SIG-M5 (cell line): ENCODE measurements around the gene SUCNR1.
A peak's percentile ranks its signal among the peaks of the same experiment; 100 is the strongest.
"Not testable (repeated sequence)": the region's sequence is repeated elsewhere in the genome, so short reads cannot be mapped to it uniquely, and the experiment has no call there.

Experiments
- DNase-seq: peaks from one replicate; lab custom pipeline; 2025; lab: John Stamatoyannopoulos, UW

Gene SUCNR1

GRCh38 chr3:151900884-151901643 is 27.6 kb downstream of the SUCNR1 start:
- DNase-seq = no peak

GRCh38 chr3:151901644-151902285 is 28.3 kb downstream of the SUCNR1 start:
- DNase-seq = no peak

- no peak for DNase-seq
These were observed 30.1 kb downstream of the SUCNR1 start for GRCh38 chr3:151903501-151903991.

- DNase-seq = no peak
These were observed 32.2 kb downstream of the SUCNR1 start for GRCh38 chr3:151905647-151906046.

- DNase-seq = no peak
These were observed 33.3 kb downstream of the SUCNR1 start for GRCh38 chr3:151906751-151907150.

GRCh38 chr3:151908399-151908798 is 35.0 kb downstream of the SUCNR1 start:
- DNase-seq = no peak

GRCh38 chr3:151909681-151910405 is 36.4 kb downstream of the SUCNR1 start:
- no peak for DNase-seq

GRCh38 chr3:151911462-151911861 is 38.0 kb downstream of the SUCNR1 start:
- DNase-seq = no peak

- no peak for DNase-seq
These were observed 38.6 kb downstream of the SUCNR1 start for GRCh38 chr3:151912028-151912427.

- DNase-seq = no peak
These were observed 43.3 kb downstream of the SUCNR1 start for GRCh38 chr3:151916781-151917180.

GRCh38 chr3:151918253-151919029 is 45.0 kb downstream of the SUCNR1 start:
- DNase-seq = peak; percentile 13

GRCh38 chr3:151919030-151919328 is 45.5 kb downstream of the SUCNR1 start:
- no peak for DNase-seq

- no peak for DNase-seq
These were observed 46.0 kb downstream of the SUCNR1 start for GRCh38 chr3:151919446-151919845.

GRCh38 chr3:151923901-151924300 is 50.5 kb downstream of the SUCNR1 start:
- DNase-seq = no peak

GRCh38 chr3:151924753-151925152 is 51.3 kb downstream of the SUCNR1 start:
- no peak for DNase-seq

- no peak for DNase-seq
These were observed 52.0 kb downstream of the SUCNR1 start for GRCh38 chr3:151925419-151925818.

GRCh38 chr3:151925876-151926275 is 52.4 kb downstream of the SUCNR1 start:
- DNase-seq = no peak

- DNase-seq = no peak
These were observed 53.5 kb downstream of the SUCNR1 start for GRCh38 chr3:151926956-151927355.

GRCh38 chr3:151927915-151928525 is 54.6 kb downstream of the SUCNR1 start:
- DNase-seq = not testable (repeated sequence)

- DNase-seq = no peak
These were observed 57.7 kb downstream of the SUCNR1 start for GRCh38 chr3:151931171-151931570.

- no peak for DNase-seq
These were observed 59.9 kb downstream of the SUCNR1 start for GRCh38 chr3:151933234-151933853.
